HEK293T (cell line): ENCODE measurements around the gene NDUFAF5.

ENCODE experiments used
- CTCF ChIA-PET: fragments of 350-600 bp; formaldehyde crosslinking; extraction: SDS; loops from one replicate; lab custom pipeline; 2021; ENCODE audit warnings: antibody characterized with exemption, inconsistent platforms; lab: Yijun Ruan, JAX
- POLR2A ChIA-PET: fragments of 350-600 bp; formaldehyde crosslinking; extraction: SDS; loops from one replicate; lab custom pipeline; 2020; ENCODE audit warnings: antibody characterized with exemption, inconsistent platforms; lab: Yijun Ruan, JAX
- DNase-seq: peaks from one replicate; pipeline ENCODE4 v3.0.0; 2012; ENCODE audit warnings: mixed read lengths; ENCODE audit errors: extremely low spot score
- ARNT ChIP-seq: fragments of 450-650 bp; IDR thresholded peaks from 2 replicates; pipeline ENCODE4 v1.6.1; 2017; ENCODE audit warnings: mild to moderate bottlenecking
- BHLHE40 ChIP-seq: fragments of 450-650 bp; IDR thresholded peaks from 2 replicates; pipeline ENCODE4 v1.6.1; 2016; ENCODE audit warnings: mild to moderate bottlenecking, moderate library complexity, borderline replicate concordance
- CTBP1 ChIP-seq: fragments of 450-650 bp; IDR thresholded peaks from 2 replicates; pipeline ENCODE4 v1.6.1; 2016; ENCODE audit warnings: borderline replicate concordance
- ELF4 ChIP-seq: fragments of 450-650 bp; IDR thresholded peaks from 2 replicates; pipeline ENCODE4 v1.6.1; 2017; ENCODE audit warnings: antibody characterized with exemption
- FOXA1 ChIP-seq: fragments of 450-650 bp; IDR thresholded peaks from 2 replicates; pipeline ENCODE4 v1.6.1; 2016; ENCODE audit warnings: mild to moderate bottlenecking
- FOXK2 ChIP-seq: fragments of 450-650 bp; IDR thresholded peaks from 2 replicates; pipeline ENCODE4 v1.6.1; 2016; ENCODE audit warnings: mild to moderate bottlenecking
- FOXM1 ChIP-seq: fragments of 450-650 bp; IDR thresholded peaks from 2 replicates; pipeline ENCODE4 v1.6.1; 2017; ENCODE audit warnings: mild to moderate bottlenecking, borderline replicate concordance
- HDGF ChIP-seq: fragments of 450-650 bp; IDR thresholded peaks from 2 replicates; pipeline ENCODE4 v1.6.1; 2017; ENCODE audit warnings: antibody characterized with exemption, borderline replicate concordance
- L3MBTL2 ChIP-seq: fragments of 450-650 bp; conservative IDR thresholded peaks from 2 replicates; pipeline ENCODE4 v1.6.1; 2016; ENCODE audit warnings: mild to moderate bottlenecking
- LEF1 ChIP-seq: fragments of 450-650 bp; IDR thresholded peaks from 2 replicates; pipeline ENCODE4 v1.6.1; 2017; ENCODE audit warnings: mild to moderate bottlenecking, borderline replicate concordance
- NFRKB ChIP-seq: fragments of 450-650 bp; IDR thresholded peaks from 2 replicates; pipeline ENCODE4 v1.6.1; 2016; ENCODE audit warnings: mild to moderate bottlenecking, moderate library complexity
- PKNOX1 ChIP-seq: fragments of 450-650 bp; IDR thresholded peaks from 2 replicates; pipeline ENCODE4 v1.6.1; 2016
- SP1 ChIP-seq: fragments of 450-650 bp; IDR thresholded peaks from 2 replicates; pipeline ENCODE4 v1.6.1; 2017
- SUZ12 ChIP-seq: fragments of 450-650 bp; IDR thresholded peaks from 2 replicates; pipeline ENCODE4 v1.6.1; 2016; ENCODE audit warnings: mild to moderate bottlenecking
- TARDBP ChIP-seq: fragments of 450-650 bp; IDR thresholded peaks from 2 replicates; pipeline ENCODE4 v1.6.1; 2016
- ZNF384 ChIP-seq: fragments of 450-650 bp; IDR thresholded peaks from 2 replicates; pipeline ENCODE4 v1.6.1; 2016

The NDUFAF5 gene

GRCh38 chr20:13744352-13744751 is 40.5 kb upstream of the NDUFAF5 start:
- CTCF ChIA-PET = no interaction called here

GRCh38 chr20:13745784-13746183 is 39.0 kb upstream of the NDUFAF5 start:
- ChIA-PET CTCF (no interaction called here), POLR2A (no interaction called here)
- TF ChIP-seq ARNT (no peak), L3MBTL2 (no peak), CTBP1 (no peak), NFRKB (no peak), HDGF (no peak), FOXK2 (no peak), LEF1 (no peak), FOXA1 (no peak), TARDBP (no peak), SP1 (no peak), PKNOX1 (no peak), ELF4 (no peak), SUZ12 (no peak), BHLHE40 (no peak), FOXM1 (no peak), ZNF384 (no peak)
- no peak for DNase-seq

More at GRCh38 chr20:13744352-13744751, 40.5 kb upstream of the NDUFAF5 start:
- no peak for TF ChIP-seq NFRKB
- TF ChIP-seq CTBP1 = no peak
- TF ChIP-seq FOXM1 = no peak
- TF ChIP-seq FOXA1 = no peak
- TF ChIP-seq ARNT = no peak
- TF ChIP-seq ELF4 = no peak
- TF ChIP-seq BHLHE40 = no peak
- no peak for TF ChIP-seq PKNOX1
- no peak for TF ChIP-seq FOXK2
- no peak for TF ChIP-seq HDGF
- no peak for TF ChIP-seq ZNF384
- no peak for TF ChIP-seq LEF1
- TF ChIP-seq SUZ12 = no peak
- TF ChIP-seq SP1 = no peak
- no peak for DNase-seq
- POLR2A ChIA-PET = no interaction called here

GRCh38 chr20:13749811-13750210 is 35.0 kb upstream of the NDUFAF5 start:
- no peak for TF ChIP-seq NFRKB
- no peak for TF ChIP-seq PKNOX1
- TF ChIP-seq SUZ12 = no peak
- no peak for TF ChIP-seq ELF4
- TF ChIP-seq HDGF = no peak
- no peak for TF ChIP-seq SP1
- no peak for TF ChIP-seq ARNT
- no peak for TF ChIP-seq L3MBTL2
- POLR2A ChIA-PET = no interaction called here
- DNase-seq = no peak
- CTCF ChIA-PET = no interaction called here

GRCh38 chr20:13753436-13754036 is 31.3 kb upstream of the NDUFAF5 start:
- ChIA-PET POLR2A (no interaction called here), CTCF (no interaction called here)
- TF ChIP-seq LEF1 (no peak), NFRKB (no peak), SUZ12 (no peak), SP1 (no peak), HDGF (no peak), CTBP1 (no peak), FOXK2 (no peak), ZNF384 (no peak), FOXM1 (no peak), ARNT (no peak), TARDBP (no peak), L3MBTL2 (no peak), PKNOX1 (no peak), FOXA1 (no peak), ELF4 (no peak), BHLHE40 (no peak)
- no peak for DNase-seq

- CTCF ChIA-PET = no interaction called here
- TF ChIP-seq PKNOX1 = no peak
- no peak for TF ChIP-seq ELF4
- no peak for TF ChIP-seq NFRKB
- no peak for TF ChIP-seq ZNF384
- no peak for TF ChIP-seq L3MBTL2
- TF ChIP-seq CTBP1 = no peak
- no peak for TF ChIP-seq SUZ12
- TF ChIP-seq LEF1 = no peak
- no peak for TF ChIP-seq FOXA1
- no peak for TF ChIP-seq TARDBP
- no peak for TF ChIP-seq ARNT
- no peak for TF ChIP-seq BHLHE40
- no peak for TF ChIP-seq FOXM1
- no peak for TF ChIP-seq FOXK2
- TF ChIP-seq SP1 = no peak
- no peak for TF ChIP-seq HDGF
- POLR2A ChIA-PET = no interaction called here
- no peak for DNase-seq
Observed at GRCh38 chr20:13755809-13756208, 29.0 kb upstream of the NDUFAF5 start.
